HFFc6 (cell line): ENCODE results near the gene POFUT2. TPM values are rescaled to one million over a fixed set of nuclear protein-coding genes. Genes with fewer than 3 reads are reported as not detected.

Source experiments
- DNase-seq: peaks from one replicate; pipeline ENCODE4 v3.0.0-alpha.2; 2018
- H3K27ac Mint-ChIP-seq: 2 replicates; pipeline ENCODE4 v1.8.0; 2020; ENCODE audit warnings: mild to moderate bottlenecking, mixed read lengths
- H3K27me3 Mint-ChIP-seq: 2 replicates; pipeline ENCODE4 v1.8.0; 2021; ENCODE audit warnings: mild to moderate bottlenecking, moderate library complexity, mixed read lengths; ENCODE audit not compliant: insufficient read depth
- H3K36me3 Mint-ChIP-seq: 2 replicates; pipeline ENCODE4 v1.8.0; 2021; ENCODE audit warnings: low read depth, mixed read lengths
- H3K4me1 Mint-ChIP-seq: 2 replicates; pipeline ENCODE4 v1.8.0; 2020; ENCODE audit warnings: low read depth, mixed read lengths
- H3K4me3 Mint-ChIP-seq: 2 replicates; pipeline ENCODE4 v1.8.0; 2020; ENCODE audit warnings: mild to moderate bottlenecking, moderate library complexity, mixed read lengths
- H3K9me3 Mint-ChIP-seq: 2 replicates; pipeline ENCODE4 v1.8.0; 2020; ENCODE audit warnings: mild to moderate bottlenecking, mixed read lengths
- CTCF ChIP-seq: fragments of 200-600 bp; sonication (generic); IDR thresholded peaks from 2 replicates; pipeline ENCODE4 v1.5.0; 2021; ENCODE audit warnings: antibody characterized with exemption, mild to moderate bottlenecking
- total RNA-seq, 6 experiments: library from RNA; stranded (reverse); fragmentation: NEBNext Ultra II Directional; extraction: Animal tissue kit (Norgen Biotek cat#: 25700); gene quantifications; 2 replicates in 1 of 6; 3 replicates in 5 of 6; pipeline ENCODE4 v1.2.3, GENCODE V29; 2021

The POFUT2 gene
- total RNA-seq, 6 experiments from 2014 or later = 78.2 to 112 (median 80.3) TPM

- H3K9me3 Mint-ChIP-seq = no peaks in the 10 kb centered on the region
- no peak for DNase-seq
- no peak overlapping the region for H3K27ac Mint-ChIP-seq
- peaks cover 48% of the 10 kb centered on the region for H3K27me3 Mint-ChIP-seq
- H3K4me1 Mint-ChIP-seq = peaks cover 2% of the 10 kb centered on the region
- H3K4me3 Mint-ChIP-seq = no peak overlapping the region
- no peak for TF ChIP-seq CTCF
- 0 out of 2 replicates have a peak, but pooled peaks cover 5% of the 10 kb centered on the region for H3K36me3 Mint-ChIP-seq
Measured at GRCh38 chr21:45234127-45234526, 53.6 kb downstream of the POFUT2 start.

DNA sequence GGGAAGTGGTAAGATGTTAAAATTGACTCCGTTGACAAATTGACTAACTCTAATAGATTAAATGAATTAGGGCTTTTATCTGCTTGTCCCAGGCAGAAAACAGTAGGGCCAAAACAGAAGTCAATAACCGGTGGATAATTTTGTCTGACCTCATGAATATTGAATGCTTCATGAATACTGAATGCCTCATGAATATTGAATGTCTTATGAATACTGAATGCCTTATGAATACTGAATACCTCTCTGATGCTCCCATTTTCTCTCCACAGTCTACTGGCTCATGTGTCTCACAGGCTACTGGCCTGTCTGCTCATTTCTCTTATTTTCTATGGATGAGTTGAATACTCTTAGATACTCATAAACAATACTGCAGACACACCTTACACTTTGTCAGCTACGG lies 56.0 kb downstream of the POFUT2 start:
- no peak for DNase-seq
- H3K9me3 Mint-ChIP-seq = no peaks in the 10 kb centered on the region
- H3K4me3 Mint-ChIP-seq = no peak overlapping the region
- peaks cover 27% of the 10 kb centered on the region for H3K4me1 Mint-ChIP-seq
- no peaks in the 10 kb centered on the region for H3K36me3 Mint-ChIP-seq
- no peak for TF ChIP-seq CTCF
- H3K27ac Mint-ChIP-seq = no peak overlapping the region
- peaks cover 39% of the 10 kb centered on the region for H3K27me3 Mint-ChIP-seq

DNA sequence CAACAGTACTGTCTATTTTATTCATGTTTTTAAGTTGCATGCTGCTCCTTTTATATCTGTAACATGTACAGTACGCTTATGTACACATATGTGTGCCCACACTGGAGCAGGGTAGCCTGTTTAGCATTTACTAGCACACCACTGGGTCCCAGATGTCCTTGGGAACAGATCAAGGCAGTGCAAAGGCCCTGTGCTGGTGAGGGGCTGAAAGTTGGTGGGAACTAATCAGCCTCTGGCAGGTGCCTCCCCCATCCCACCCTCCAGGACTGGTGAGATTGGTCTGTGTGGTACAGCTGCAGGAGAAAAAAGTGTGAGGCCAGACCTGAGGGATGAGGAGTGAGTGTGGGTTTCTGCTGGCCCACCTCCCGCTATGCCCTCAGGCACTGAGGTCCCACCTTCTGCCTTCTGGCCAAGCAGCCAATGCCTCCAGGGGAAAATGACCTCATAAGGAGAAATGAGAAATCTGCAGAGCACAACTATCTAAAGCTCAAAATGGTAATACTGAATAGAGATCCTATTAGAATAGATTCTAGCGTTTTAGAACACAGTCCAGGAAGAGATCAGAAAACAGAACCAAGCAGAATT lies 58.9 kb downstream of the POFUT2 start:
- Mint-ChIP-seq H3K36me3 (no peaks in the 10 kb centered on the region), H3K27ac (peak overlapping the region; percentile 72), H3K4me3 (no peak overlapping the region), H3K4me1 (peaks cover 37% of the 10 kb centered on the region), H3K9me3 (no peaks in the 10 kb centered on the region), H3K27me3 (peaks cover 35% of the 10 kb centered on the region)
- no peak for DNase-seq
- TF ChIP-seq CTCF = no peak

GRCh38 chr21:45228171-45228641 lies 59.5 kb downstream of the POFUT2 start:
- 0 out of 2 replicates have a peak, but pooled peaks have one; percentile 2 for TF ChIP-seq CTCF
- Mint-ChIP-seq H3K27ac (peak overlapping the region; percentile 72), H3K4me3 (peak overlapping the region; percentile 20), H3K9me3 (no peaks in the 10 kb centered on the region), H3K4me1 (peaks cover 37% of the 10 kb centered on the region), H3K36me3 (no peaks in the 10 kb centered on the region), H3K27me3 (peaks cover 30% of the 10 kb centered on the region)
- DNase-seq = peak; percentile 95

- peak; percentile 40 for TF ChIP-seq CTCF
- no peaks in the 10 kb centered on the region for H3K9me3 Mint-ChIP-seq
Measured at GRCh38 chr21:45227735-45228134, 60.0 kb downstream of the POFUT2 start.

More at GRCh38 chr21:45227735-45228134, 60.0 kb downstream of the POFUT2 start:
- Mint-ChIP-seq H3K4me3 (peak overlapping the region; percentile 20), H3K36me3 (no peaks in the 10 kb centered on the region), H3K4me1 (peaks cover 37% of the 10 kb centered on the region), H3K27ac (peak overlapping the region; percentile 72; the same call in 1 of the 2 replicates), H3K27me3 (peaks cover 25% of the 10 kb centered on the region)
- DNase-seq = no peak
